GM18868 (cell line): Measurements from ENCODE around the gene MAGEB3.
"Not testable (repeated sequence)": the region's sequence is repeated elsewhere in the genome, so short reads cannot be mapped to it uniquely, and the experiment has no call there.

Experiments
- ATAC-seq: cut with Tn5 transposase; IDR thresholded peaks from one replicate; pipeline ENCODE4 v1.9.1; 2021; ENCODE audit warnings: mild to moderate bottlenecking, moderate library complexity; ENCODE audit not compliant: unreplicated experiment

The MAGEB3 gene, protein sequence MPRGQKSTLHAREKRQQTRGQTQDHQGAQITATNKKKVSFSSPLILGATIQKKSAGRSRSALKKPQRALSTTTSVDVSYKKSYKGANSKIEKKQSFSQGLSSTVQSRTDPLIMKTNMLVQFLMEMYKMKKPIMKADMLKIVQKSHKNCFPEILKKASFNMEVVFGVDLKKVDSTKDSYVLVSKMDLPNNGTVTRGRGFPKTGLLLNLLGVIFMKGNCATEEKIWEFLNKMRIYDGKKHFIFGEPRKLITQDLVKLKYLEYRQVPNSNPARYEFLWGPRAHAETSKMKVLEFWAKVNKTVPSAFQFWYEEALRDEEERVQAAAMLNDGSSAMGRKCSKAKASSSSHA

DNA sequence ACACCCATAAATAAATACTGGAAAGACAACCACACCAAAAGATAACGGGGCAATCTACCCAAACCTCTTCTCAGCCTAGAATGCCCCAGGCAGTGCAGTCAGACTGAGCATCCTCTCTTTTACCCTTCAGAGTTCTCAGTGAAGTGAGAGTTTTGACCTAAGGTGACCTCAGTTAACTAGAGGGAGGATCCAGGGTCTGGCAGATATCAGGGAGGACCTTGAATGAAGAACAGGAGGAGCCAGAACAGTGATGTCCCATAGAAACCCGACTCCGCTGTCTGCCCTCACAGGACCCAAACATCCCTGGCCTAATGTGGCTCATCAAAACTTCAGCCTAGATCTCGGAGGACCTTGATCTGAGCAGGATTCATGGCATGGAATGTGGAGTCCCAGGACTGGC is at the start of gene MAGEB3:
TSS of gene MAGEB3 (plus strand) at position 263 of the 400 bp plus-strand sequence. CDS start 5,268 bp downstream, outside the sequence.
- ATAC-seq = no peak

DNA sequence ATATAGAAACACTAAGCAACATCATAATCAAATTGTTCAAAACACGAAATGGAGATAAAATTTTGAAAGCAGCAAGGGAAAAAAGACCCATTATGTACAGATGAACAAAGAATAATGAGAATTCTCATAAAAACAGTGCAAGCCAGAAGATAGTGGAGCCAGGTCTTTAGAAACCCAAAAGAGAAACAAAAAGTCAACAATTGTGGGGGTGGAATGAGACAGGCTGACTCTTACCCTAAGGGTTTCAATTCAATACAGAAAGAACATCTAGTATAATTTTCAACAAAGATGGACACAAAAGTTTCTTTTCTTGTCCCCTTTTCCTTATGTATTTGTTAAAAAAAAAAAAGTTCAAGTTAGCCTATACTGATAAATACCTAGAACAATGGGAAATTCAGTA is 49.1 kb upstream of the MAGEB3 start:
- peak; percentile 72 for ATAC-seq

DNA sequence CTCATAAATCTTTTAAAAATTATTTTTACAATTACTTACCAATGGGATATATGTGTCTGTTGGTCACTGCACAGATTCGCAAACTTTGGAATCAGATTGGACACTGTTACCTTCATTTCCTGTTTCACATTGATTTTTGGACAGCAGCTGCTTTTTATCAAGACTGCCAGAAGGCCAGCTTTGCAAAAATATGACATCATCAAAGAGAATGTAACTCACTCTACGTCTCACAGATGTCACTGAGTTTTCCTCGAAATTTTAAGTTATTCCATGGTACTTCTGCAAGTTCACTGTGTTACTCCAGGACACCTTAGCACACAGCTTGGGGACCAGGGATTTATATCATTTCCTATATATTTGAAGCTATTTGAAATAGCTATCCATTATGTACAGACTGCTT is 46.9 kb upstream of the MAGEB3 start:
- no peak for ATAC-seq

DNA sequence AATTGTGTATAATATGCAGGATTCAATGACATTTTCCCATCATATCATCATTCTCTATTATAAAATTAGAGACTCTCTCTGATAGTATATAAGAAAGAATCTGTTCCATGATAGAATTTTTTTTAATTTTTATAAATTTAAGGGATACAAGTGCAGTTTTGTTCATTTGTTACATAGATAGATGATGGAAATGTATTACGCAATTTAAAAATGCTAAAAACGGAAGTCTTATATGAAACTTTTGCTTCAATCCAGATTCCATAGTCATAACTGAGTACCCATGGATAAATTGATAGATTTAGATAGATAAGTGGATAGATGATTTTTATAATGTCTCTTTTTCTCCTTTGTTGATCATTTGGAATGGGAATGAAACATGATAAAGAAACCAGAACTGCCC is 40.0 kb upstream of the MAGEB3 start:
- ATAC-seq = no peak

DNA sequence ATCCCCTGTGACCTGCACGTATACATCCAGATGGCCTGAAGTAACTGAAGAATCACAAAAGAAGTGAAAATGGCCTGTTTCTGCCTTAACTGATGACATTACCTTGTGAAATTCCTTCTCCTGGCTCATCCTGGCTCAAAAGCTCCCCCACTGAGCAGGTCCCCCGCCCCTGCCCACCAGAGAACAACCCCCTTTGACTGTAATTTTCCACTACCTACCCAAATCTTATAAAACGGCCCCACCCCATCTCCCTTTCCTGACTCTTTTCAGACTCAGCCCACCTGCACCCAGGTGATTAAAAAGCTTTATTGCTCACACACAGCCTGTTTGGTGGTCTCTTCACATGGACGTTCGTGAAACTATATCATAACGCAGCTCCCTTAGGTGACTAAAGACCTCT is 36.5 kb upstream of the MAGEB3 start:
- ATAC-seq = not testable (repeated sequence)

DNA sequence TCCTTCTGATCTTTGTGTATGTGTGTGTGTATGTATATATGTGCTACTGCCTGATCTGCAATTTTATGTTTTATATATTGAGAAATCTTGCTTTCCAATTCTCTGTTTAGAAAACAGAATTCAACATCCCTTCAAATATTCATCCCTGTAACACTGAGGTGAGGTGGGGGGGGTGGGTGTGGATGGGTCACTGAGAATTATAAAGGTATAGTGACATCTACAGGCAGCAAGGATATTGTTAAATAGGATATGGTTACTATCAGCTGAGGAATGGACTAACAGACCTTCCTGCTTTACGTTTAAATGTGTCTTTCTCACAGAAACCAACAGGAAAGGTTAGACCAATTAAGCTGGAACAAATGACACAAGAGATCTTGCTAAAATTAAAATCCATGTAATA is 34.1 kb upstream of the MAGEB3 start:
- ATAC-seq = peak; percentile 68

DNA sequence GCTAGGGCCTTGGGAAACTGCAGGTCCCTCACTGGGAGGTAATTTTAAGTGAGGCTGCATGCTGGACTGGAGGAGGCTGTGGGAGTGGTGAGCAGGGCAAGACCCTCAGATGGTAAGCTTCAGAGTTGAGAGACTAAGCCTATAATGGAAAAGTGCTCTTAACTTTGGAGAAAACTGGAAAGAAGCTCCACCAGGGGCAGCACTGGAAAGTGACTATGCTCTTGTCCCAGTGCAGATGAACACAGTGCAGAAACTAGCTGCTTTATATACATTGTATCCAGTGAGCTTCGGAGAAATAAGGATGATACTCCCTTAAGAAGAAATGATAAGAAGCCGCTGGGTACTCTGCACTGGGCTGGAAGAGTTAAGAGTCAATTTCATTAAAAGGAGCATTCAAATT is 18.3 kb upstream of the MAGEB3 start:
- ATAC-seq = no peak

DNA sequence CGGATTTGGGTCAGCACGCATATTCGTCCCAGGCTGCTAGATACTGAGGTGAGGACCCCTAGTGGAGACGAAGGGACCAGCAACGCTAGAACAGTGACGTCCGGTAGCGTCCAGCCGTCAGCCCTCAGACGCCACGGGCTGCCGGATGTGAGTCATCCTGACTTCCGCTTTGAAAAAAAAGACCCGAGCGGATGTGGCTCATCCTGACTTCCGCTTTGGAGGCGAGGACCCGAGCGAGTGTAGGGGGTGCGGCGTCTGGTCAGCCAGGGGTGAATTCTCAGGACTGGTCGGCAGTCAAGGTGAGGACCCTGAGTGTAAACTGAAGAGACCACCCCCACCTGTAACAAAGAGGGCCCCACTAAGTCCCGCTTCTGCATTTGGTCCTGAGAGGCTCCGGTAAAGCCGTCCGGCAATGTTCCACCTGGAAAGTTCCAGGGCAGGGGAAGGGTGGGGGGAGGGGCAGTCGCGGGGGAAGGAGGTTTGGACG is 15.1 kb upstream of the MAGEB3 start, which contains the start of gene MAGEB2:
TSS of gene MAGEB2 (plus strand) at position 207 of the 487 bp plus-strand sequence. CDS start 3,018 bp downstream, outside the sequence.
- ATAC-seq = no peak

DNA sequence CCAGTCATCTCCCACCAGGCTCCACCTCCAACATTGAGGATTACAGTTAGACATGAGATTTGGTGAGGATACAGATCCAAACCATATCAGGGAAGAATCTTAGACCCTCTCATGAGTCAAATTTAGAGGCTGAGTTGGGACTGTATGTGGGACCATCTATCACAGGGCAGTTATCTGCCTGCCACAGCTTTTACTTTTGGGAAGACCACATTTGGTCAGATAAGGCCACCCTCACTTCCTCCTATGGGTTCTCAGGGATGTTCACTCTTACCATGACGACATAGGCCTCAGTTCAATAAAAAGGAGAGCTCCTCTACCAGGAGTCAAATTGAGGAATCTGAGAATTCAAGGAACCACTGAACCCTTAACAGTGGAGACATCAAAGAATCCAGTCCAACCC is 13.0 kb upstream of the MAGEB3 start:
- no peak for ATAC-seq

DNA sequence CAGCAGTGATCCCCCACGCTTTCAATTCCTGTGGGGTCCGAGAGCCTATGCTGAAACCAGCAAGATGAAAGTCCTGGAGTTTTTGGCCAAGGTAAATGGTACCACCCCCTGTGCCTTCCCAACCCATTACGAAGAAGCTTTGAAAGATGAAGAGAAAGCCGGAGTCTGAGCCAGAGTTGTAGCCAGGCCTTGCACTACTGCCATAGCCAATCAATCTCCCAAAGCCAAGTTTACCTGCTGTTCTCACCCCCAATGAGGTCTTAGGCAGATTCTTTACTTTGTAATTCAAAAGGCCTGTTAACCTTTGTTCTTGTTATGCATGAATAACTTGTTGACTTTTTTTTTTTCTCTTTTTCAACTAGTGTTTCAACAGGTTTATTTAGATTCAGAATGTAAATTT is 11.1 kb upstream of the MAGEB3 start:
- ATAC-seq = no peak

DNA sequence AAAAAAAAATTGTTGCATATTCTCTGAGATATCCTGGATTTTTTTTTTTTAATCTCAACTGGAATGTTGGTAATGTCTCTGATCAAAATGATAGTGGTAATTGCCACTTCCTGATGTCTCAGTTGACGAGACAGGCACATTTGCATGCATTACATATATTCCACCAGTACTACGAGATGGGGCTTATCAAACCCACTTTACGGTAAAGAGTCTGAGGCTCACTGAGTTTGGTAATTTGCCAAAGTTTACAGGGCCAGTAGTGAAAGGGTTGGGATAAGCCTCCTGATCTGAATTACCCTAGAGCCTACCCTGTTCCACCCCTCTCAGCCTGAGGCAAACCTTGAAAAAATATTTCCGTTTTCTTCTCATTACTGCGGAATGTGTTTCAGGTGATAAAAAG is 9.8 kb upstream of the MAGEB3 start:
- no peak for ATAC-seq

DNA sequence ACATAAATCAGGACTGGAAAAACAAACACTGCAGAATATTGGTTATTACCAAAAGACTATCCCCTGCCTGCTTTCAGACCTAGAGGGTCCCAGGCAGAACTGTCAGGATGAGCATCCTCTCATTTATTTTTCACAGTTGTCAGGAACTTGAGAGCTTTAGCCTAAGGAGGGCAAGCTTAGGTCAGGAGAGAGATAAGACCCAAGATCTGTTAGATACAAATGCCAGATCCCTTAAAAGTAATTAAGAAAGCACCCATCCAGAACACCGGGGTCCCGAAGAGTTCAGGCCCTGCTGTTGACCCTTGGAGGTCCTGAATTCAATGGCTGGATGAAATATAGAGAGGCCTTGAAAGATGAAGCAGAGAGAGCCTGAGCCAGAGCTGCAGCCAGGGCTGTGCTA is 5.9 kb upstream of the MAGEB3 start:
- no peak for ATAC-seq

DNA sequence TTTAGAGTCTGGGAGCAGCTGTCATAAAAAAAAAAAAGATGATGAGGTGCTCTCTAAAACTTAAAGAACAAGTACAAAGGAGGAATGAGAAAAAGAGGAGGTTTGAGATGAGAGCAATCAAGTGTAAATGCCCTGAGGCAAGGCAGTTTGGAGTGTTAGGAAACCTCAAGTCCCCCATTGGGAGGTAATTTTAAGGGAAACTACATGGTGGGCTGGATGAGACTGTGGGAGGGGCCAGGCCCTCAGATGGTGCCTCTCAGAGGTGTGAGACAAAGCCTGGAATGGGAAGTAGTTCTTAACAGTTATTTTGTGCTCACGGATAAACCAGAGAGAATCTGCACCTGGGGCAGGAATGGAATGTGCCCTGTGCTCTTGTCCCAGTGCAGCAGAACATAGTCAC is 1.9 kb upstream of the MAGEB3 start:
- no peak for ATAC-seq

DNA sequence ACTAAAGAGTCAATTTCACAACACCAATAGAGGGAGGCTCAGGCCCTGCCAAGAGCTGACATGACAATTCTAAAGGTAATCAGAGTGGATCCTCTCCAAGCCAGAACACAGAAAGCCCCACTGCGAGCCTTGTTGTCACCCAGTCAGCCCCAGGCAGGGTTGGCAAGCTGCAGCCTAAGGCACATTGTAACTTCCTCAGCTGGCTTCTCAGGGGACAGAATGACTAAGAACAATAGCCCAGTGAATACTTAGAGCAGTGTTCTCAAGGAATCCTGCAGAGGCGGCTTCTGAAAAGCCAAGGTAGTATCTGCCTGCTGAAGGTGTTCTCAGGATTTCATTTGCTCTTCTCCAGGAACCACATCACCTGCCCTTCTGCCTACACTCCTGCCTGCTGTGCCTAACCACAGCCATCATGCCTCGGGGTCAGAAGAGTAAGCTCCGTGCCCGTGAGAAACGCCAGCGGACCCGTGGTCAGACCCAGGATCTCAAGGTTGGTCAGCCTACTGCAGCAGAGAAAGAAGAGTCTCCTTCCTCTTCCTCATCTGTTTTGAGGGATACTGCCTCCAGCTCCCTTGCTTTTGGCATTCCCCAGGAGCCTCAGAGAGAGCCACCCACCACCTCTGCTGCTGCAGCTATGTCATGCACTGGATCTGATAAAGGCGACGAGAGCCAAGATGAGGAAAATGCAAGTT is 11.4 kb downstream of the MAGEB3 start, which contains the start of gene MAGEB4:
TSS of gene MAGEB4 (plus strand) at position 277 of the 692 bp plus-strand sequence. CDS start at position 413, 136 bp downstream.
- ATAC-seq = peak; percentile 77

DNA sequence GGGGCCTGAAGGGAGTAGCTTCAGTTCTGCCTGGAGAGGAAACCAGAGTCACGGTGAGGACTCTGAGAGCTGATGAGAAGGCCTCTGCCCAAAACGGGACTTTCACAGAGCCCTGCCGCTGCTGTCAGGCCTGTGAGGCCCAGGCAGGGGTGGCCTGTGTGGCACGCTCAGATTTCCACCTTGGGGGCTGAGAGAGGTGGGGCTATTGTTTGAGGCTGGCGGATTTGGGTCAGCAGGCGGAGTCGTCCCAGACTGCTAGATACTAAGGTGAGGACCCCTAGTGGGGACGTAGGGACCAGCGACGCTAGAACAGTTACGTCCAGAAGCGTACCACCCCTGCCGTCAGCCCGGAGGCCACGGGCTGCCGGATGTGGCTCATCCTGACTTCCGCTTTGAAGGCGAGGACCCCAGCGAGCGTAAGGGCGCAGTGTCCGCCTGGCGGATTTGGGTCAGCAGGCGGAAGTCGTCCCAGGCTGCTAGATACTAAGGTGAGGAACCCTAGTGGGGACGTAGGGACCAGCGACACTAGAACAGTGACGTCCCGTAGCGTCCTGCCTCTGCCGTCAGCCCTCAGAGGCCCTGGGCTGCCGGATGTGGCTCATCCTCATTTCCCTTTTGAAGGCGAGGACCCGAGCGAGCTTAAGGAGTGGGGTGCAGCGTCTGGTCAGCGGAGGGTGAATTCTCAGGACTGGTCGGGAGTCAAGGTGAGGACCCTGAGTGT is 16.5 kb downstream of the MAGEB3 start, which contains the start of gene MAGEB1:
TSS of gene MAGEB1 (plus strand) at position 378 of the 721 bp plus-strand sequence. CDS start 3,348 bp downstream, outside the sequence.
- ATAC-seq = no peak

DNA sequence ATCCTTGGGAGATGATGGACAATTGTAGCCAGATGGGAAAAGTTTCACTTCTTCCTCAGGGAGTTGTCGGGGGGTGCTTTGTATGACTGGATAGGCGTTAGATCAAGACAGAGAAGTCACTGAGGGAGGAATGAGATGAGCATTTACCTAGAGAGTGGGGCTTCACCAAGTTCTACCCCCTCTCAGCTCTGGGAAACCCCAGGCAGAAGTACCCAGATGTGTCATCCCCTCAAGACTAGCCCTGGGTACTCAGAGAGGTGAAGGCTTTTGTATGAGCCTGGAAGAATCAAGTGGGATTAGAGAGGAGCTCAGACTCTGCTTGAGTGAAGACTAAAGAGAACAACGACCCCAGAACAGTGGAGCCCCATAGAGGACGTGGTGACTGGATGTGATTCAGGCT is 18.4 kb downstream of the MAGEB3 start:
- peak; percentile 86 for ATAC-seq

DNA sequence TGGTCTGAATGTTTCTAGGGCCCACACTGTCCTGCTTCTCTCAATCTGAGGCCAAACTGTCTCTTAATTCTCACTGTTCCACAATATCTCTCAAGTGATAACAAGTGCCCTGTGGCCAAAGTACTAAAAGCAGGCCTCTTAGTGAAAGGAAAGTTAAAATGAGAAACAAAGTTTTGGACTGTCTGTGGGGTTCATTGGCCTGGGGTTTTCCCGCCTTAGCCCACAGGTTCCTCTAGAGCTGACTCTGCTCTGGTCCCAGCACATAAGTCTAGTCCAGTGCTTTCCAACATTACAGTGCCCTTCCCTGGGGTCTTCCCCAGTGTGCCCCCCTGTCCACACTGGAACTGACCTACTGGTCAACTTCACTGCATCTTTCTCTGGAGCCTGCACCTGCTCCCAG is 22.8 kb downstream of the MAGEB3 start:
- peak; percentile 66 for ATAC-seq

DNA sequence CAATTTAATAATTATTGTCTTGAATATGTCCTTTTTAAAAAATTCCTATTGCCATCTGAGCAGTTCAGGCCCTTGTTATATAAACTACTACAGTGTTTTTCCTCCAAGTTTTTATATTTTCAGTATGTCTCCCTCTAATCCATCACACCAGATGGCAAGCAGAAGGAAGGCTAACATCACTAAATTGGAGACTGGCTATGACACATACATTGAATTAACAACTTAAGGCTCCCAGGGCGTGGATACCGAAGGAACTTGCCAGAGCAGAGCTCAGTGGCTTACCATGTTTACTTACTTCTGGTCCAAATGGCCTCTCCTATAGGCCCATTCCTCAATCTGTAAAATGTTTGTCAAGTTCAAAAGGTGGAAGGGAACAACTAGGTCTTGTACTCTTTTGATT is 29.5 kb downstream of the MAGEB3 start:
- no peak for ATAC-seq

DNA sequence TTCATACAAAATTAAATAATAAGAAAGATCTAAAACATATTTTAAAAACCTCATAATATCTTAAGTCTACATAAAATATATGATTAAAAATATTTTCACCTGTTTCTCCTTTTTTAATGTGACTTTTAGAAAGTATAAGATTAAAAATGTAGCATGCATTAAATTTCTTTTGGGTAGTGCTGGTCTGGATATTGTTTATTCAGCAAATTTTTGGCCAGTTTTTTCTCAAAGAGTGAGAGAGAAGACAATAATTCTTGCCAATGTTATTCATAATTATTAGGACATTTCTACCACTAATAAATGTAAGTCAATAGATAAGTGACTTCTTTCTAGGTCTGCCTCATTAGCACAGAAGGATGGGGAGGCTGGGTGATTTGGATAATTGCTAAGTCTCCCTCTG is 30.6 kb downstream of the MAGEB3 start:
- no peak for ATAC-seq

DNA sequence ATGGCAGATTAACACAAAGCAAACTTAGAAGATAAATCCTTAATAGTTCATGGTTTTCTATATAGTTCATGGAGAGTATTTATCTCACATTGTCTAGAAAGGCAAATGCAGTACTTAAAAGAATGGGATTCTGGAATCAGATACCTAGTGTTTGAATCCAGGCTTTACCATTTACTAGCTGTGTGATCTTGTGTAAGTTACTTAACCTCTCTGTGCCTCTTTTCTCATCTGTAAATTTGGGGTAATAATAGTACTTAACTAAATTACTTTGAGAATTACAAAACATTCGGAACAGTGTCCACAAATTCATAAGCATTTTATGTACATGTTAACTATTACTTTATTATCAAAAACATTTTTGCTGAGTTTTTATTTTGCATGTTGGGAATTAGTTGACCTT is 32.3 kb downstream of the MAGEB3 start:
- ATAC-seq = no peak

DNA sequence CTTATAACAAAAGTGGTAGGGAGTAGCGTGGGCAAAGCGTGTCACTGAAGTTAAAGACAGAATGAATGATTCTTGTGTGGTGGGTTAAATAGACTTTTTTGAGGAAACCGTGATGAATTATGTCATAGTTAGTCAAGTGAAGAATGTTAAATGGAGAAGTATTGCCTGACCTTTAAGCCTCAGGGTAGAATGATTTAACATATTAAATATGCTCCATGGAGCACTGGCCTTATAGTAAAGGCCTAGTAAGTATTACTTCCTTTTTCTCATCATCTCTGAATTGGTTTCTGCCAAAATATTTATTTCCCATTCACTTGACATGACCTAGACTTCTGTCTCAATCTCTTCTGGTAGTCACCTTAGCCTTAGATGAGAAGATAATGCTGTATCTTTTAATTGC is 40.2 kb downstream of the MAGEB3 start:
- no peak for ATAC-seq
